Adrenal gland (tissue), 12 donors: ENCODE data around the gene ARL5C. TPM values are rescaled to one million over a fixed set of nuclear protein-coding genes. Genes with fewer than 3 reads are reported as not detected.

ENCODE experiments used
- DNase-seq, 7 donors: peaks; one replicate each; pipeline ENCODE4 v3.0.0-alpha.2; 2019 to 2020
- H3K27ac ChIP-seq, 5 donors: fragments of 200-600 bp; sonication (generic) in 4 of 5; 1 replicate in 3 of 5; 2 replicates in 2 of 5; pipeline versions ENCODE4 v1.5.1 to v1.8.0; 2016 to 2020; ENCODE audit warnings: mild to moderate bottlenecking in 1 of 5
- H3K27me3 ChIP-seq: fragments of 200-600 bp; 2 replicates; pipeline ENCODE4 v1.8.0; 2021
- H3K36me3 ChIP-seq, 2 donors: fragments of 200-600 bp; replicated peaks in 1 of 2; 1 replicate in 1 of 2; 2 replicates in 1 of 2; pipeline versions ENCODE4 v1.5.1 to v1.8.0; 2018 to 2022
- H3K4me1 ChIP-seq, 2 donors: fragments of 200-600 bp; replicated peaks in 1 of 2; 1 replicate in 1 of 2; 2 replicates in 1 of 2; pipeline versions ENCODE4 v1.5.1 to v1.8.0; 2018 to 2021
- H3K4me3 ChIP-seq, 4 donors: fragments of 200-600 bp; sonication (generic) in 3 of 4; one replicate each; pipeline ENCODE4 v1.5.1; 2016 to 2018
- H3K9me3 ChIP-seq, 3 donors: fragments of 200-600 bp; sonication (generic) in 1 of 3; replicated peaks in 1 of 3; 1 replicate in 2 of 3; 2 replicates in 1 of 3; pipeline versions ENCODE4 v1.5.1 to v1.8.0; 2016 to 2021
- POLR2A ChIP-seq, 2 donors: fragments of 450-650 bp; IDR thresholded peaks; one replicate each; pipeline ENCODE4 v1.6.1; 2017; ENCODE audit warnings: antibody characterized with exemption in 2 of 2, mild to moderate bottlenecking in 2 of 2, moderate library complexity in 1 of 2
- WGBS, 4 donors: extraction: QIAGEN DNeasy Blood & Tissue Kit in 2 of 4; methylation state at CpG; one replicate each; pipeline versions ENCODE4 v1.1.5 to v1.1.7; 2013 to 2017; 5-methylcytosine and 5-hydroxymethylcytosine counted together
- intact Hi-C, 2 donors: fragments of 100-400 bp; cut with DNase I; formaldehyde crosslinking; loops; one replicate each; pipeline versions ENCODE4 v1.14.1 to v1.15.0; 2022 to 2023
- polyA plus RNA-seq, 3 donors: library from polyadenylated mRNA; stranded (reverse); fragments of 200-250 nt in 2 of 3; fragments of 350-450 nt in 1 of 3; fragmentation: Illumina TruSeq in 1 of 3; extraction: RNeasy Lipid Tissue Mini Kit (QIAGEN cat#74804) in 1 of 3; gene quantifications; one replicate each; pipeline ENCODE4 v1.2.3, GENCODE V29; 2013 to 2014
- total RNA-seq, 9 donors: library from RNA; depleted of rRNA in 4 of 9; stranded (reverse); fragments of >200 nt in 4 of 9; fragments of 120-200 nt in 1 of 9; fragmentation: NEBNext Ultra II Directional in 1 of 9; extraction: Animal tissue kit (Norgen Biotek cat#: 25700) in 1 of 9; gene quantifications; one replicate each; pipeline versions ENCODE4 v1.1.0 to v1.2.4, GENCODE V29; 2013 to 2023
- TF ChIP-seq, protein P1 (sequence below), 6 experiments: fragments of 450-650 bp in 4 of 6; fragments of 200-600 bp in 2 of 6; sonication (generic) in 1 of 6; IDR thresholded peaks; 1 replicate in 5 of 6; 2 replicates in 1 of 6; pipeline versions ENCODE4 v1.5.1 to v1.8.0; 2016 to 2021; ENCODE audit warnings: antibody characterized with exemption in 6 of 6, mild to moderate bottlenecking in 2 of 6, moderate library complexity in 1 of 6
- donor health status: healthy with polysubstance abuse.
- donor health status: Bipolar disorder and iron deficiency.
- donor health status: DM: yes; HTN: yes; CAD: no.
- donor health status: DM: no; HTN: no; CAD: no.
- donor health status: DM: no; HTN: no; CAD: no.
- donor health status: DM: yes; HTN: yes; CAD: no.

The ARL5C gene
- total and polyA plus RNA-seq, 12 donors: not detected

- no peaks in the 10 kb centered on the region for H3K27me3 ChIP-seq
- no peak overlapping the region for H3K27ac ChIP-seq
- no peak for DNase-seq
- no peaks in the 10 kb centered on the region for H3K36me3 ChIP-seq
- peaks cover 4 to 6% of the 10 kb centered on the region in 2 donors for H3K4me1 ChIP-seq
- intact Hi-C loops: no loop called here
- H3K4me3 ChIP-seq: no peak overlapping the region
- TF ChIP-seq, protein P1, sequence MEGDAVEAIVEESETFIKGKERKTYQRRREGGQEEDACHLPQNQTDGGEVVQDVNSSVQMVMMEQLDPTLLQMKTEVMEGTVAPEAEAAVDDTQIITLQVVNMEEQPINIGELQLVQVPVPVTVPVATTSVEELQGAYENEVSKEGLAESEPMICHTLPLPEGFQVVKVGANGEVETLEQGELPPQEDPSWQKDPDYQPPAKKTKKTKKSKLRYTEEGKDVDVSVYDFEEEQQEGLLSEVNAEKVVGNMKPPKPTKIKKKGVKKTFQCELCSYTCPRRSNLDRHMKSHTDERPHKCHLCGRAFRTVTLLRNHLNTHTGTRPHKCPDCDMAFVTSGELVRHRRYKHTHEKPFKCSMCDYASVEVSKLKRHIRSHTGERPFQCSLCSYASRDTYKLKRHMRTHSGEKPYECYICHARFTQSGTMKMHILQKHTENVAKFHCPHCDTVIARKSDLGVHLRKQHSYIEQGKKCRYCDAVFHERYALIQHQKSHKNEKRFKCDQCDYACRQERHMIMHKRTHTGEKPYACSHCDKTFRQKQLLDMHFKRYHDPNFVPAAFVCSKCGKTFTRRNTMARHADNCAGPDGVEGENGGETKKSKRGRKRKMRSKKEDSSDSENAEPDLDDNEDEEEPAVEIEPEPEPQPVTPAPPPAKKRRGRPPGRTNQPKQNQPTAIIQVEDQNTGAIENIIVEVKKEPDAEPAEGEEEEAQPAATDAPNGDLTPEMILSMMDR (IDR thresholded peaks at IDR 0.05): no peak
- TF ChIP-seq POLR2A (IDR thresholded peaks at IDR 0.05): no peak
- WGBS, 4 donors: 65 to 71% (median 67%) methylated on average over 13 of the region's 13 CpGs
- no peaks in the 10 kb centered on the region for H3K9me3 ChIP-seq
These were observed 18.5 kb downstream of the ARL5C start for GRCh38 chr17:39147221-39148185.

- no peak for DNase-seq
- H3K36me3 ChIP-seq: no peaks in the 10 kb centered on the region
- no peak overlapping the region for H3K4me3 ChIP-seq
- 87 to 95% (median 93%) methylated on average over 3 of the region's 3 CpGs for WGBS, 4 donors
- no peak for TF ChIP-seq POLR2A (IDR thresholded peaks at IDR 0.05)
- TF ChIP-seq, protein P1 (IDR thresholded peaks at IDR 0.05): no peak
- no peak overlapping the region for H3K27ac ChIP-seq
- H3K4me1 ChIP-seq: peaks cover 0 to 3% of the 10 kb centered on the region in 2 donors
- no peaks in the 10 kb centered on the region for H3K9me3 ChIP-seq
- intact Hi-C loops: no loop called here
- no peaks in the 10 kb centered on the region for H3K27me3 ChIP-seq
These were observed 19.7 kb downstream of the ARL5C start for GRCh38 chr17:39146273-39146672.

DNA sequence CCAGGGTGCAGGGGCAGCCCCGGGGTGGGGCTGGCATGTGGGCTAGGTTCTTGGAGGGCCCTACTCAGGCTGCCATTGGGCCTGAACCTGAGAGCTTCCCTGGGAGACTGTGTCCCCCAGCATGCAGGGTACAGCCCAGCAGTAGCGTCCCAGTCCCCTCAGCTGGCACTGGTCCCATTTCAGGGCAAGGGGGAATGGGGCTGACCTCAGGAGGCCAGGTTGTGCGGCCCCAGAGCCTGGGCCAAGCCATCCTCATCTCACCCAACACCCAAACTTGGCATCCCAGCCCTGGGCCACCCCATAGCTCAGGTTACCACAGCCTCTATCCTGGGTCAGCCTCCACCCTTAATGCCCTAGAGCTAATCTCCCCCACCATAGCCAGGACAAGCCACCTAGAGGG is 20.8 kb downstream of the ARL5C start:
- H3K4me1 ChIP-seq: no peaks in the 10 kb centered on the region
- TF ChIP-seq, protein P1 (IDR thresholded peaks at IDR 0.05): no peak
- no peak for TF ChIP-seq POLR2A (IDR thresholded peaks at IDR 0.05)
- WGBS, 4 donors: 79 to 88% methylated on average over 3 of the region's 3 CpGs; no CpG with 5 or more reads in 2 of the 4 donors
- H3K27ac ChIP-seq: no peak overlapping the region
- no peaks in the 10 kb centered on the region for H3K27me3 ChIP-seq
- DNase-seq: no peak
- no peaks in the 10 kb centered on the region for H3K36me3 ChIP-seq
- intact Hi-C loops: no loop called here
- no peak overlapping the region for H3K4me3 ChIP-seq
- H3K9me3 ChIP-seq: no peaks in the 10 kb centered on the region

DNA sequence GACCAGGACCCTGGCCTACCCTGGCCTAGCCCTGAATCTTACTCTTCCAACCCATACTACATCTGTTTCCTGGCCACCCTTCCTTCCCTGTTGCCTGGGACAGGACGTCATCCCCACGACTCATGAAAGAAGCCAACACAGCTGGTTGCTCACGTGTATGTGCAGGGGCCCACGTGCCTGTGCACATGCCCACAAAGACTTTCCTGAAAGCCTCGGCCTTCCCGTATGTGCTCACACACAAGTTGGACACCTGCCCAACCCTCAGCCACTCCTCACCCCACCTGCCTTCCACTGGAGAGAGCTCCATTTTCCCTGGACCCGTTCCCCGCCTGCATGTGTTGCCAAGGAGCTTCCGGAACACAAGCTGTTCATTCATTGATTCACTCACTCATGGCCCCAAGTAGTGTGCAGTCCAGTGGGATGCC is 21.5 kb downstream of the ARL5C start:
- DNase-seq: peak in 6 of 7 donors; percentile 51 to 71 (median 58)
- Histone ChIP-seq H3K36me3 (no peaks in the 10 kb centered on the region), H3K4me3 (no peak overlapping the region), H3K27me3 (no peaks in the 10 kb centered on the region), H3K9me3 (no peaks in the 10 kb centered on the region), H3K27ac (no peak overlapping the region), H3K4me1 (no peaks in the 10 kb centered on the region)
- TF ChIP-seq, protein P1 (IDR thresholded peaks at IDR 0.05): no peak
- TF ChIP-seq POLR2A (IDR thresholded peaks at IDR 0.05): no peak
- WGBS, 4 donors: 42 to 67% (median 47%) methylated on average over 8 to 9 of the region's 9 CpGs
- intact Hi-C loops: no loop called here
